GM12865 (cell line): ENCODE results near the gene AZU1.
"Not testable (repeated sequence)": the region's sequence is repeated elsewhere in the genome, so short reads cannot be mapped to it uniquely, and the experiment has no call there.

Source experiments
- DNase-seq: peaks from one replicate; pipeline ENCODE4 v3.0.0; 2010; ENCODE audit warnings: low read depth
- H3K4me3 ChIP-seq: 2 replicates; pipeline ENCODE4 v1.5.1; 2011; ENCODE audit warnings: mild to moderate bottlenecking, low read depth, low read length, control low read depth
- CTCF ChIP-seq: IDR thresholded peaks from 2 replicates; pipeline ENCODE4 v1.5.1; 2011; ENCODE audit warnings: low read length, control low read depth, low read depth, inconsistent platforms; ENCODE audit not compliant: insufficient read depth; ENCODE audit errors: missing control alignments

Gene AZU1

GRCh38 chr19:815079-815774 is 12.4 kb upstream of the AZU1 start:
- no peak overlapping the region for H3K4me3 ChIP-seq
- TF ChIP-seq CTCF, result no peak
- no peak for DNase-seq

- TF ChIP-seq CTCF, result no peak
- DNase-seq, result no peak
- no peak overlapping the region for H3K4me3 ChIP-seq
Observed at GRCh38 chr19:815775-816499, 11.7 kb upstream of the AZU1 start.

- no peak for TF ChIP-seq CTCF
- no peak overlapping the region for H3K4me3 ChIP-seq
- no peak for DNase-seq
Observed at GRCh38 chr19:816500-816857, 11.2 kb upstream of the AZU1 start.

GRCh38 chr19:820212-820611 is 7.4 kb upstream of the AZU1 start:
- not testable (repeated sequence) for DNase-seq, H3K4me3 ChIP-seq

GRCh38 chr19:821231-821824 is 6.3 kb upstream of the AZU1 start:
- no peak for DNase-seq
- no peak overlapping the region for H3K4me3 ChIP-seq
- no peak for TF ChIP-seq CTCF

GRCh38 chr19:821825-822503 is 5.7 kb upstream of the AZU1 start, which contains the start of gene PLPPR3:
PLPPR3 (minus strand) TSS chr19:821955; CDS start chr19:821559, 396 bp downstream.
- TF ChIP-seq CTCF, result no peak
- DNase-seq, result no peak
- H3K4me3 ChIP-seq, result no peak within 1 kb of the TSS

GRCh38 chr19:823565-824121 is 4.0 kb upstream of the AZU1 start:
- no peak for TF ChIP-seq CTCF
- DNase-seq, result no peak

More at GRCh38 chr19:823565-824121, 4.0 kb upstream of the AZU1 start:
- H3K4me3 ChIP-seq, result no peak overlapping the region
